Trophoblast cell (in vitro differentiated cells and primary cell): ENCODE results near the gene AFG1L.
A peak's percentile ranks its signal among the peaks of the same experiment; 100 is the strongest.

Experiments
- DNase-seq, 2 donors: peaks; one replicate each; pipeline ENCODE4 v3.0.0-alpha.2; 2016
- H2AFZ ChIP-seq: 2 replicates; pipeline ENCODE4 v1.6.1; 2013; ENCODE audit warnings: low read length, moderate library complexity, mild to moderate bottlenecking; ENCODE audit not compliant: insufficient read depth, poor library complexity
- H2AK5ac ChIP-seq: 2 replicates; pipeline ENCODE4 v1.6.1; 2013; ENCODE audit warnings: mild to moderate bottlenecking, low read length
- H2BK120ac ChIP-seq: 2 replicates; pipeline ENCODE4 v1.6.1; 2013; ENCODE audit warnings: low read length, mild to moderate bottlenecking, moderate library complexity; ENCODE audit not compliant: insufficient read depth, poor library complexity
- H2BK12ac ChIP-seq: 2 replicates; pipeline ENCODE4 v1.6.1; 2013; ENCODE audit warnings: mild to moderate bottlenecking, low read length, moderate library complexity
- H2BK5ac ChIP-seq: 2 replicates; pipeline ENCODE4 v1.6.1; 2013; ENCODE audit warnings: low read length, low read depth, moderate library complexity, mild to moderate bottlenecking; ENCODE audit not compliant: poor library complexity
- H3K14ac ChIP-seq: 2 replicates; pipeline ENCODE4 v1.6.1; 2013; ENCODE audit warnings: mild to moderate bottlenecking, low read length
- H3K18ac ChIP-seq: 2 replicates; pipeline ENCODE4 v1.6.1; 2013; ENCODE audit warnings: mild to moderate bottlenecking, low read length
- H3K23ac ChIP-seq: 2 replicates; pipeline ENCODE4 v1.6.1; 2013; ENCODE audit warnings: low read length
- H3K27ac ChIP-seq: 2 replicates; pipeline ENCODE4 v1.5.1; 2013; ENCODE audit warnings: low read depth, mild to moderate bottlenecking, inconsistent platforms, low read length, moderate library complexity
- H3K27me3 ChIP-seq: 2 replicates; pipeline ENCODE4 v1.6.1; 2013; ENCODE audit warnings: inconsistent platforms, mild to moderate bottlenecking, low read length, moderate library complexity; ENCODE audit not compliant: insufficient read depth
- H3K36me3 ChIP-seq, 2 experiments: 1 replicate in 1 of 2; 2 replicates in 1 of 2; pipeline ENCODE4 v1.6.1; 2013; ENCODE audit warnings: low read length in 2 of 2, mild to moderate bottlenecking in 2 of 2, moderate library complexity in 1 of 2; ENCODE audit not compliant: insufficient read depth in 2 of 2, control insufficient read depth in 1 of 2
- H3K4ac ChIP-seq: 2 replicates; pipeline ENCODE4 v1.6.1; 2013; ENCODE audit warnings: low read depth, mild to moderate bottlenecking, low read length, moderate library complexity
- H3K4me1 ChIP-seq, 2 experiments: 1 replicate in 1 of 2; 2 replicates in 1 of 2; pipeline ENCODE4 v1.6.1; 2013; ENCODE audit warnings: low read length in 2 of 2, mild to moderate bottlenecking in 2 of 2, moderate library complexity in 1 of 2; ENCODE audit not compliant: insufficient read depth in 2 of 2, control insufficient read depth in 1 of 2
- H3K4me2 ChIP-seq: 2 replicates; pipeline ENCODE4 v1.6.1; 2013; ENCODE audit warnings: inconsistent platforms, mild to moderate bottlenecking, low read length, moderate library complexity
- H3K4me3 ChIP-seq: 2 replicates; pipeline ENCODE4 v1.5.1; 2013; ENCODE audit warnings: mild to moderate bottlenecking, low read depth, low read length, inconsistent platforms
- H3K79me1 ChIP-seq: one replicate; pipeline ENCODE4 v1.6.1; 2013; ENCODE audit warnings: low read length
- H3K79me2 ChIP-seq: 2 replicates; pipeline ENCODE4 v1.6.1; 2013; ENCODE audit warnings: low read length, mild to moderate bottlenecking; ENCODE audit not compliant: control insufficient read depth, insufficient read depth, poor library complexity
- H3K9ac ChIP-seq: 2 replicates; pipeline ENCODE4 v1.6.1; 2013; ENCODE audit warnings: mild to moderate bottlenecking, low read length
- H3K9me3 ChIP-seq: 2 replicates; pipeline ENCODE4 v1.6.1; 2013; ENCODE audit warnings: low read depth, mild to moderate bottlenecking, control low read depth, inconsistent platforms, low read length; ENCODE audit not compliant: insufficient read depth
- H4K12ac ChIP-seq: 2 replicates; pipeline ENCODE4 v1.6.1; 2013; ENCODE audit warnings: low read depth, mild to moderate bottlenecking, low read length, moderate library complexity
- H4K8ac ChIP-seq: 2 replicates; pipeline ENCODE4 v1.6.1; 2013; ENCODE audit warnings: low read depth, mild to moderate bottlenecking, low read length, moderate library complexity
- H4K91ac ChIP-seq: one replicate; pipeline ENCODE4 v1.6.1; 2013; ENCODE audit warnings: low read depth, mild to moderate bottlenecking, low read length, moderate library complexity
- WGBS: extraction: QIAGEN DNeasy Blood & Tissue Kit; methylation state at CpG from one replicate; pipeline ENCODE4 v1.1.7; 2013; ENCODE audit warnings: missing lambda C conversion rate; ENCODE audit not compliant: insufficient read length, insufficient coverage; ENCODE audit errors: extremely low coverage; 5-methylcytosine and 5-hydroxymethylcytosine counted together

The AFG1L gene

GRCh38 chr6:108497883-108498282, 203.0 kb downstream of the AFG1L start:
- Histone ChIP-seq H2AK5ac (no peak overlapping the region), H3K4me3 (no peak overlapping the region), H3K9ac (no peak overlapping the region), H3K27me3 (no peaks in the 10 kb centered on the region), H3K14ac (no peak overlapping the region), H3K4me2 (no peak overlapping the region), H3K27ac (no peak overlapping the region), H4K8ac (no peak overlapping the region), H3K36me3 (peaks cover 0 to 1% of the 10 kb centered on the region in 2 experiments), H3K4me1 (no peaks in the 10 kb centered on the region), H2BK120ac (no peak overlapping the region), H3K79me2 (no peaks in the 10 kb centered on the region), H4K12ac (no peak overlapping the region), H3K79me1 (no peaks in the 10 kb centered on the region), H3K4ac (no peak overlapping the region), H3K23ac (no peak overlapping the region), H3K9me3 (no peaks in the 10 kb centered on the region), H2BK12ac (no peak overlapping the region), H3K18ac (no peak overlapping the region), H2AFZ (no peak overlapping the region), H4K91ac (no peak overlapping the region), H2BK5ac (no peak overlapping the region)
- DNase-seq: peak; percentile 42 to 65
- no CpG with 5 or more reads among the region's 3 CpGs for WGBS

- no peak overlapping the region for H4K12ac ChIP-seq
Measured at GRCh38 chr6:108501559-108501958, 206.7 kb downstream of the AFG1L start.

GRCh38 chr6:108502832-108503231, 208.0 kb downstream of the AFG1L start:
- no peak overlapping the region for H4K8ac ChIP-seq
- WGBS: no CpG with 5 or more reads among the region's 1 CpG
- H3K23ac ChIP-seq: no peak overlapping the region
- no peak overlapping the region for H3K9ac ChIP-seq
- H2BK12ac ChIP-seq: no peak overlapping the region
- H2BK120ac ChIP-seq: no peak overlapping the region
- H3K18ac ChIP-seq: no peak overlapping the region
- no peak overlapping the region for H3K4me3 ChIP-seq
- H3K4ac ChIP-seq: no peak overlapping the region
- H3K27me3 ChIP-seq: no peaks in the 10 kb centered on the region
- no peak overlapping the region for H2BK5ac ChIP-seq
- H3K79me2 ChIP-seq: no peaks in the 10 kb centered on the region
- no peaks in the 10 kb centered on the region for H3K79me1 ChIP-seq
- no peaks in the 10 kb centered on the region for H3K36me3 ChIP-seq
- H2AFZ ChIP-seq: no peak overlapping the region
- H4K91ac ChIP-seq: no peak overlapping the region
- no peak overlapping the region for H3K4me2 ChIP-seq
- no peaks in the 10 kb centered on the region for H3K4me1 ChIP-seq
- H3K9me3 ChIP-seq: no peaks in the 10 kb centered on the region
- H4K12ac ChIP-seq: no peak overlapping the region
- no peak overlapping the region for H3K27ac ChIP-seq
- no peak overlapping the region for H2AK5ac ChIP-seq
- no peak for DNase-seq
- no peak overlapping the region for H3K14ac ChIP-seq

More at GRCh38 chr6:108501559-108501958, 206.7 kb downstream of the AFG1L start:
- Histone ChIP-seq H3K4ac (no peak overlapping the region), H2BK120ac (no peak overlapping the region), H3K4me3 (no peak overlapping the region), H3K79me1 (no peaks in the 10 kb centered on the region), H3K23ac (no peak overlapping the region), H2BK5ac (no peak overlapping the region), H3K27ac (no peak overlapping the region), H3K14ac (no peak overlapping the region), H2BK12ac (no peak overlapping the region), H3K79me2 (no peaks in the 10 kb centered on the region), H2AK5ac (no peak overlapping the region), H3K36me3 (no peaks in the 10 kb centered on the region), H2AFZ (no peak overlapping the region), H3K27me3 (no peaks in the 10 kb centered on the region), H3K9ac (no peak overlapping the region), H3K4me1 (no peaks in the 10 kb centered on the region), H4K91ac (no peak overlapping the region), H3K18ac (no peak overlapping the region), H4K8ac (no peak overlapping the region), H3K9me3 (no peaks in the 10 kb centered on the region), H3K4me2 (no peak overlapping the region)
- no CpG with 5 or more reads among the region's 3 CpGs for WGBS
- DNase-seq: no peak

- no peak for DNase-seq
Measured at GRCh38 chr6:108507316-108507715, 212.5 kb downstream of the AFG1L start.

More at GRCh38 chr6:108507316-108507715, 212.5 kb downstream of the AFG1L start:
- H3K4ac ChIP-seq: no peak overlapping the region
- H3K4me1 ChIP-seq: no peaks in the 10 kb centered on the region
- no peak overlapping the region for H3K14ac ChIP-seq
- H3K36me3 ChIP-seq: peaks cover 0 to 2% of the 10 kb centered on the region in 2 experiments
- H3K9me3 ChIP-seq: peaks cover 3% of the 10 kb centered on the region
- no peak overlapping the region for H3K4me2 ChIP-seq
- no peak overlapping the region for H2BK5ac ChIP-seq
- no peak overlapping the region for H3K9ac ChIP-seq
- H3K27ac ChIP-seq: no peak overlapping the region
- H2AFZ ChIP-seq: no peak overlapping the region
- no peak overlapping the region for H2BK120ac ChIP-seq
- no peak overlapping the region for H2AK5ac ChIP-seq
- H4K91ac ChIP-seq: no peak overlapping the region
- H3K4me3 ChIP-seq: no peak overlapping the region
- no peak overlapping the region for H4K8ac ChIP-seq
- no peak overlapping the region for H3K23ac ChIP-seq
- no peaks in the 10 kb centered on the region for H3K79me2 ChIP-seq
- no peaks in the 10 kb centered on the region for H3K79me1 ChIP-seq
- no CpG with 5 or more reads among the region's 2 CpGs for WGBS
- no peak overlapping the region for H3K18ac ChIP-seq
- H2BK12ac ChIP-seq: no peak overlapping the region
- no peaks in the 10 kb centered on the region for H3K27me3 ChIP-seq
- H4K12ac ChIP-seq: no peak overlapping the region
